GM13976 (cell line): ENCODE data around the gene CPLX3.
A peak's percentile ranks its signal among the peaks of the same experiment; 100 is the strongest.

Experiments used
- DNase-seq: peaks from one replicate; pipeline ENCODE4 v3.0.0; 2012; ENCODE audit warnings: low spot score
- CTCF ChIP-seq: IDR thresholded peaks from 2 replicates; pipeline ENCODE4 v1.5.1; 2012; ENCODE audit warnings: borderline replicate concordance, mild to moderate bottlenecking; ENCODE audit not compliant: insufficient read depth; ENCODE audit errors: extremely low read depth, missing control alignments, control extremely low read depth
- in situ Hi-C: fragments of 300-500 bp; cut with MboI; formaldehyde crosslinking; loops from one replicate; pipeline ENCODE4 v1.12.0; 2022; ENCODE audit warnings: low sequenced_read_pairs, mixed read lengths, inconsistent platforms; ENCODE audit not compliant: unreplicated experiment

The CPLX3 gene

GRCh38 chr15:74780523-74781430 is 45.6 kb upstream of the CPLX3 start:
- in situ Hi-C loops = no loop called here
- DNase-seq = no peak
- TF ChIP-seq CTCF = no peak

- peak; percentile 72 for TF ChIP-seq CTCF
- peak; percentile 89 for DNase-seq
- in situ Hi-C loops = no loop called here
These were observed 44.8 kb upstream of the CPLX3 start, which contains the start of gene CSK for GRCh38 chr15:74781431-74782258. TSS of gene CSK (plus strand) at chr15:74782080. CDS start at chr15:74798298, 16,218 bp downstream.

GRCh38 chr15:74782259-74783071 is 44.0 kb upstream of the CPLX3 start:
- DNase-seq = no peak
- TF ChIP-seq CTCF = no peak
- in situ Hi-C loops = no loop called here

GRCh38 chr15:74783072-74783807 is 43.2 kb upstream of the CPLX3 start:
- no peak for TF ChIP-seq CTCF
- in situ Hi-C loops = no loop called here
- no peak for DNase-seq

GRCh38 chr15:74783808-74784175 is 42.6 kb upstream of the CPLX3 start:
- no peak for TF ChIP-seq CTCF
- in situ Hi-C loops = no loop called here

More at GRCh38 chr15:74783808-74784175, 42.6 kb upstream of the CPLX3 start:
- no peak for DNase-seq
